H4 (cell line): ENCODE results near the gene CALD1. TPM values are rescaled to one million over a fixed set of nuclear protein-coding genes. Genes with fewer than 3 reads are reported as not detected.

Experiments used
- DNase-seq: peaks from one replicate; pipeline ENCODE4 v3.0.0-alpha.2; 2015; ENCODE audit warnings: low spot score
- total RNA-seq: library from RNA; depleted of rRNA; stranded (reverse); fragments of >200 nt; shearing (Covaris generic); gene quantifications from 2 replicates; pipeline ENCODE4 v1.2.3, GENCODE V29; 2014

Gene CALD1
- total RNA-seq, 1 experiment from 2014 or later: 195 TPM

DNA sequence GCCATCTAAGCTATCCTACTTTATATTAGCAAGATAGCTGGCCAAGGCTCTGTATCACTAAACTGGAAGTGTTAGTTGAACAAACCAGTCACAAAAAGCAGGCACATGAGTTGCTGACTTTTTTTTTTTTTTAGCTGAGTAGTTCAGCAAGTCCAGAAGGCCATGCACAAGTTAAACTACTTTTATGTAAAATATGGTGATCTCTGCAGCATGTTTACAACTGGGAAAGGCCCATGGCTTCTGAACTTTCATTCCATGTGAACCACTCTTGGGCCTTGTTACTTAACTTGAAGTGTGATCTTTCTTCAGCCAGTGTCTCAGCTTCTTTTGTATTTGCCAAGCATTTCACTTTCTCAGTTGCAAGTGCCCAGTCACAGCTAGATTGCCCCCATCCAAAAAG is 78.5 kb downstream of the CALD1 start:
- no peak for DNase-seq

DNA sequence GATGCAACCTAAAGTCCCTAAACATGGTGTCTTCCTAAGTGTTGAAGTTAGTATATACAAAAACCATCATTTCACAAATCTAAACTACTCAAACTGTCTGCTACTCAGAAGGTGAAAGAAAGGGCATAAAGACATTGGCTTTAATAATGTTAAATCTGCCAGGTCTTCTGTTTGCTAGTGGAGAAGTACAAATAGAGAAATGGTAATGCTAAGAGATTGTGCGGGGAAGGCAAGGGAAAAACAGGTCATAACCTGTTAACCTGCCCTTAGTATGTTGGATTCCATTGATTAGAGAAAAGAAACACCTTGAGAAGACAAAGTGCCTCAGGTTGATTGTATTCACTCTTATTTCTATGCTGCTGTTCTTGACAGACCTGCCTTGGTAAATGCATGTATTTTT is 80.3 kb downstream of the CALD1 start:
- no peak for DNase-seq

GRCh38 chr7:134865001-134865845 is 85.8 kb downstream of the CALD1 start:
- no peak for DNase-seq

- DNase-seq: no peak
Measured at GRCh38 chr7:134866617-134867016, 87.2 kb downstream of the CALD1 start.

DNA sequence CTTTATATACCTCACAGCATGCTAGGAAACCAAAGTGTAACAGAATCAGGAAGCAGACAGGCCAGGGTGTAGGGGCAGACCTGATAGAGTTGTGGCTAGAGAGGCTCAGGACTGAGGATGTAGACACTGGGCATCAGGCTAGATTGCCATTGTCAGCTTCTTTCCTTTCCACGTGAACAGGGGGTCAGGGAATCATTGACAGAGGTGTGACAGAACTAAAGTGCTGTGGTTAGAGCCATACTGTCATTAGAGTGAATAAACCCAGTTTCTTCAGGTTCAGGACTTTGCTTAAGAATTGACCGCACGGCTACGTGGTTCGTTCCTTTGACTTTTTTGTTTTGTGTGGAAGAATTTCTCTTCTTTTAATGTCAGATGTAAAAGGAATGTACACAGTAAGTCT is 90.7 kb downstream of the CALD1 start:
- no peak for DNase-seq

DNA sequence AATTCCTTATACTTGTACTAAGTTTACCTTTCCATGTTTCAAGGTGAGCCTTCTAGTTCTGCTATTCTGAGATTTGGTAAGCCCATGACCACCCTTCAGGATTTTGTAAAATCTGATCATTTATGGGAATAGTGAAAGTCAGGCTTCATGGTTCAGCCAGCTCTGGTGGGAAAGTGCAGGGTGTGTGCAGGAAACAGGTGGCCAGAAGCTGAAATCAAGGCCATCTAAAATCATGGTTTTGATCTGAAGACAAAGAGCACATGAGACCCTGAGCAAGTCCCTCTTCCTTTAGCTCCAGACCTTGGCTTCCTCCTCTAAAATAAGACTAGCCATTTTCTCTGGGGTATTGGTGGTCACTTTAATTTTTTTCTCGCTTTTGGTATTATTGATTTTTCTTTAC is 91.3 kb downstream of the CALD1 start:
- no peak for DNase-seq

DNA sequence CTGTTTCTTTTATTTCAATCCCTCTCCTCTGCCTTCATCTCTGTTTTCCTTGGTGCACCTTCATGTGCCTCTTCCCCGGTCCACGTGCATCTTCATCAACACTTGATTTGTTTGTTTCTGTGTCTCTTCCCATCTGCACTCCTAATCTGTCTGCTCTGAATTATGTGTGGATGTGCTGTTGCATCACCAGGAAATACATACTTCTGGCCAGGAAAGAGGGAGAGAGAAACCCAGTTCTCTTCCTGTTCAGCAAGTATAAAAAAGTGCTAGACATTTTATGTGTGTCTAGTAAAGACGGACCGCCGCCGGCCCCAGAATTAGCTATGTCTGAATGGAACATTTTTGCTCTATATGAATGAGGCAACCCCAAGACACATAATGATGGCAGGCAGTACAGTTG is 93.8 kb downstream of the CALD1 start:
- DNase-seq: no peak

GRCh38 chr7:134874407-134874806 is 95.0 kb downstream of the CALD1 start:
- no peak for DNase-seq

- no peak for DNase-seq
Measured at GRCh38 chr7:134875867-134876266, 96.4 kb downstream of the CALD1 start.

DNA sequence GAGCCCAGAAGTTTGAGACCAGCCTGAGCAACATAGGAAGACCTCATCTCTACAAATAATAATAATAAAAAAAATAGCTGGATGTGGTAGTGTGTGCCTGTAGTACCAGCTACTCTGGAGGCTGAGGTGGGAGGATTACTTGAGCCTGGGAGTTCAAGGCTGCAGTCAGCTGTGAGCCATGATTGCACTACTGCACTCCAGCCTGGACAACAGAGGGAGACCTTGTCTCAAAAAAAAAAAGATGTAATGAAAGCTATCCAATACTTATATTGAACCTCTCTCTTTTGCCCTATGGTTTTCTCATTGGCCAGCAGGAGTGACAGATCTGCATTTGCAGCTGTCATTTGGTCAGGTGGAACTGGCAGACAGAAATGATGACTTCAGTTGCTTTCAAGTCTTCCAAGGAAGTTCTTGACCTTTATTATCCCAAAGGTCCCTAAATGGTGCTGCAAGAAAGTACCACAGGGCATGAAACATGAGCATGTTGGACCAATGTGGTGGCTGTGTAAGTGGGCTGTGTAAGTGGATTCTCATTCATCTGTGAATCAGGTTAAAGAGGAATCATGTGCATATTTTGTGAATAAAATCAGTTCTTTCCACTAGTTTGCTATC is 99.4 kb downstream of the CALD1 start:
- DNase-seq: no peak

DNA sequence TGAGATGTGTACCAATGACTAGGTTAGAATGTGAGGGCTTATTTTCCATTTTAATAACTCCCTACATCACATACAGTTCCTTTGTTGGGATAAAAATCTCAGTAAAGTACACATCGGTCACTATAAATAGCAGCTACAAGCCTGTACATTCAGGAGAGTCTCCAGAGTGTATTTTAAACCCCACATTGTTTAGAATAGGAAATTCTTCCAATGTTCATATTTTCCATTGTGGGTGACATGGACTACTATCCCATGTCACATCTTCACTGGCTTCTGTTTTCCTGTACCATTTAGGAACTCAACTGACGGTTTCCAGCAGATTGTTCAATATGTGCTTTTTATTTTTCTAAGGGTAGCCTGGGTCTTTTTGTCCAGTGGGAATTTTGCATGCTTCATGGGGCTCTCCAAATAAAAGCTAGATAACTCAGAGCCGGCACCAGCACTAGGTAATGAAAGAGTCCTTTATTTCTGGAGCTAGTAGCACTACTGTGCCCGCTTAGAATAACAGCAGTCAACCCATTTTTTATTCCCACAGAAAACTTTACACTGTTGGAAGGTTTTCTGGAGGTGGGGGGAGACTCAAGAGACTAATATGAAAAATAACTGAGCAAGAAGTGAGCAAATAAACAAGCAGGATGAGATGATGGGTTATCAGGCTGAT is 100.5 kb downstream of the CALD1 start:
- DNase-seq: no peak

- no peak for DNase-seq
Measured at GRCh38 chr7:134882481-134882880, 103.0 kb downstream of the CALD1 start.

- peak; percentile 84 for DNase-seq
Measured at GRCh38 chr7:134885967-134886352, 106.5 kb downstream of the CALD1 start.

- peak; percentile 64 for DNase-seq
Measured at GRCh38 chr7:134886353-134887057, 107.1 kb downstream of the CALD1 start.

- DNase-seq: no peak
Measured at GRCh38 chr7:134887523-134887922, 108.1 kb downstream of the CALD1 start.

- no peak for DNase-seq
Measured at GRCh38 chr7:134888141-134888740, 108.8 kb downstream of the CALD1 start.

DNA sequence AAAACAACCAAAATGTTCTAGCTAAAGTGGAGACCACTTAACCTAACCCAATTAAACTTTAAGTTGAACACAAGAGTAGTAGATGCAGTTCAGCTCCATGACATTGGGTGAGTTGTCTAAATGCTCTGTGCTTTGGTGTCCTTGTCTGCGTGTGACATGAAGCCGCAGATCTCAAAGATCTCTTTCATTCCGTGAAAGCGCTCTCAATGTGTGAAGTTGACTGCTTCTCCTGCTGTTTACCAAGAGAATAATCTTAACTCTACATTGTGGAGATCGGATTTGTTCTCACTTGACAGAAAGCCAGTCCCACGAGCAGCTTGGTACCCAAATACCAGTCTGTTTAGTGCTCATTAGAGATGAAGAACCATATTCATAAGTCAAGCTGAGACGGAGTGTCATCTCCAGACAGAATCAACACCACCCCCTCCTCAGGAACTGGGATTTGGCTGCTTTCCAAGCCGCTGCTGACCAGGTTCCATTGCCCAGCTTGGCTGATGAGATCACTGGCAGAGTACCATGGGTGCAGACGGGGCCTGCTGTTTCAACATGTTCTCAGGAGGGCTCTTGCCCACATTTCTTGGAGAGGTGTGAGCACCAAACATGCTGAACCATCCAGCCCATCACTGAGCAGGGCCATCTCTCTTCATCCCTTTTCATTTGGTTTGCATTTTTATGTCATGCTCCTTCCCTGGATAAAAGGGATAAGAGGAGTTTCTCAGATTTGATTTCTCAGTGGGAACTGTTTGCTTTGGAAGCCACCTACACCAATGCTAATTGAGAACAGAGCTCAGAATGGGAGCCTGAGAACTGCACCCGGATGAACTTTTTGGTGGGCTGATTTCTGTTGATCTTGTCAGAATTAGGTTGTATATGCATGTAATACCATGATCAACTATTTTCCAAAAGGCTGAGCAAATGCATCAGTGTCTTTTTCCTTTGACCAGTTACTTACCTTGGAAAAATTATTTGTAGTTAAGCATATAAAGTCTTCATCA is 111.1 kb downstream of the CALD1 start:
- peak; percentile 38 for DNase-seq

DNA sequence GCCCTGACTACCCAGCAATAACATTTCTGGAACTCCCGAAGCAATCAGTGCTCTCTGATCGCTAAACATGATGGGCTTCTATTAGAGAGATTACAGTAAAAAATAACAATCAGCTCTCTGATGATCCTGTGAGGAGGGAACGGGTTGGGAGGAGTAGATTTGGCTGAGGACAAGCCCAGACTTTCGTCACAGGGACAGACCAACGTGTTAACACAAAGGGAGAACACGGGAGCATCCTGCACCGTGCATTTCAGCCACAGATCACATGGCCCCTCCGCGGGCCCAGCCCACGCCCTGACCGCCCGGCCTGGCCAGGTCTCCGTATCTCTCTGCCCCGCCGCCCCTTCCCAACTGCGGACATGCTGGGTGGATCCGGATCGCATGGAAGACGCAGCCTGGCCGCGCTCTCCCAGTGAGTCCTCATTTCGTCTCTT is 111.8 kb downstream of the CALD1 start:
- DNase-seq: peak; percentile 98

DNA sequence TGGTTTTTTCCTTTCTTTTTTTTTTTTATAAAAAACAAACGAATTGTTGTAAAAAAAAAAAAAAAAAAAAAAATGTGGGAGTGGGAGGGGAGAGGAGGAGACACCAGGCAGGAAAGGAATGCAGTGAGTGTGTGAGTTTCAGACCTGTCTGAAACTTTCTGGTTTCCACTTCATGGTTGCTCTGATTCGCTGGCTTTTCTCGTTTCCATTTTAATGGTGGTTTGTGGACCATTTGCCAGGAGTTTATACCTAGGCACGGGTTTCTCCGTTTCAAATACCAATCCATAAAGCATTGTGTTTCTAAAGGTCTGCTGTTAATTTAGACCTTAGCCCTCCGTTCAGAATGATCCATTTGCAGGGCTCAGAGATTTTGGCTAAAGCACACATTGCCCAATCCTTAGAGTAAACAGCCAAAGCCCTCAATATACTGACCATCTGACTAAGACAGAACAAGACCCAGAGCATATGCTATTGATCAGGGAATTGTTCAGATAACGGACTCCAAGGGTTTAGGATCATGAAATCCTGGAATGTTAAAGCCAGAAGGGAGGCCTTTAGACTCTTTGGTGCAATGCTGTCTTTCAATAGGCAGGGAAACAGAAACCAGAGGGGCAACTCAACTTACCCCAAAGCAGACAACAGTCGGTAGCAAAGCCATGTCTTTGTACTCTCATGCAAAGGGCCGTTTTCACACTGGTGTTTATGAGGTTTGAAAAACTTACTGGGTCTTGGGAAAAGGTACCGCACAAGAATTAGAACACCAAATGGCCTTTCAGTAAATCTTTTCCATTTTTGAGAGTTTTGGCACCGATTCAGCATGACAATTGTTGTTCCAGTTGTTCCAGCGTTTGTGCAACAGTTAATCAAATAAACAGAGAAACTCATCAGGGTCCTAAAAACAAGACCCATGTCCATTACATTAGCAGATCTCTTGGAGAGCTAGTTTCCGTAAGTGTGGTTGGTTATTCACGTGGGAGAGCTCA is 112.6 kb downstream of the CALD1 start:
- DNase-seq: peak; percentile 45
